Activated T-cell treated with anti-CD3 and anti-CD28 coated beads, Interleukin-2, amount 50 U/mL, for 4 hours (primary cell): ENCODE measurements around the gene CELSR3. TPM values are rescaled to one million over a fixed set of nuclear protein-coding genes. Genes with fewer than 3 reads are reported as not detected.
A peak's percentile ranks its signal among the peaks of the same experiment; 100 is the strongest.

Experiments
- ATAC-seq, 2 donors: fragments of 200-7000 bp; cut with Tn5 transposase; one replicate each; pipeline ENCODE4 v1.10.0; 2021
- DNase-seq: peaks from one replicate; pipeline ENCODE4 v3.0.0-alpha.2; 2020
- H3K27me3 Mint-ChIP-seq: one replicate; pipeline ENCODE4 v1.8.0; 2021; ENCODE audit warnings: low read depth, mixed read lengths
- H3K36me3 Mint-ChIP-seq: one replicate; pipeline ENCODE4 v1.8.0; 2022; ENCODE audit warnings: mixed read lengths; ENCODE audit not compliant: insufficient read depth
- H3K4me1 Mint-ChIP-seq: one replicate; pipeline ENCODE4 v1.8.0; 2021; ENCODE audit warnings: low read depth, mixed read lengths
- H3K4me3 Mint-ChIP-seq: one replicate; pipeline ENCODE4 v1.8.0; 2021; ENCODE audit warnings: mild to moderate bottlenecking, moderate library complexity, mixed read lengths
- H3K9me3 Mint-ChIP-seq: one replicate; pipeline ENCODE4 v1.8.0; 2021; ENCODE audit warnings: mixed read lengths
- total RNA-seq, 3 donors: library from RNA; stranded (reverse); gene quantifications; one replicate each; pipeline ENCODE4 v1.2.1, GENCODE V29; 2021

The CELSR3 gene
- total RNA-seq, result 10 to 100 TPM; 11.0 to 15.0 (median 12.3) TPM

- no peaks in the 10 kb centered on the region for H3K36me3 Mint-ChIP-seq
- peak within 1 kb of the TSS; percentile 80 for H3K4me3 Mint-ChIP-seq
- peak; percentile 21 to 29 for ATAC-seq
- H3K4me1 Mint-ChIP-seq, result peaks cover 19% of the 10 kb centered on the region
- peak; percentile 31 for DNase-seq
- H3K27me3 Mint-ChIP-seq, result peaks cover 25% of the 10 kb centered on the region
- H3K9me3 Mint-ChIP-seq, result no peaks in the 10 kb centered on the region
Measured at GRCh38 chr3:48662753-48663488, at the start of gene CELSR3. CELSR3 (minus strand) TSS chr3:48662886; CDS start chr3:48662634, 252 bp downstream.

GRCh38 chr3:48711727-48712126 lies 49.0 kb upstream of the CELSR3 start:
- Mint-ChIP-seq H3K4me3 (no peak overlapping the region), H3K4me1 (peaks cover 63% of the 10 kb centered on the region), H3K27me3 (no peaks in the 10 kb centered on the region), H3K36me3 (peaks cover 19% of the 10 kb centered on the region), H3K9me3 (no peaks in the 10 kb centered on the region)
- DNase-seq, result no peak
- peak in 1 of 2 donors; percentile 10 for ATAC-seq

GRCh38 chr3:48709051-48709461 lies 46.4 kb upstream of the CELSR3 start:
- Mint-ChIP-seq H3K9me3 (no peaks in the 10 kb centered on the region), H3K27me3 (no peaks in the 10 kb centered on the region), H3K4me3 (no peak overlapping the region), H3K36me3 (peaks cover 24% of the 10 kb centered on the region), H3K4me1 (peaks cover 48% of the 10 kb centered on the region)
- ATAC-seq (no peak), DNase-seq (no peak)

- Mint-ChIP-seq H3K36me3 (peaks cover 24% of the 10 kb centered on the region), H3K27me3 (no peaks in the 10 kb centered on the region), H3K4me3 (no peak overlapping the region), H3K9me3 (no peaks in the 10 kb centered on the region), H3K4me1 (peaks cover 48% of the 10 kb centered on the region)
- DNase-seq (no peak), ATAC-seq (peak; percentile 71 to 77)
Measured at GRCh38 chr3:48708481-48708889, 45.8 kb upstream of the CELSR3 start.

- Mint-ChIP-seq H3K9me3 (no peaks in the 10 kb centered on the region), H3K36me3 (peaks cover 29% of the 10 kb centered on the region), H3K27me3 (no peaks in the 10 kb centered on the region), H3K4me1 (peaks cover 51% of the 10 kb centered on the region), H3K4me3 (no peak overlapping the region)
- DNase-seq (no peak), ATAC-seq (no peak)
Measured at GRCh38 chr3:48707157-48707556, 44.5 kb upstream of the CELSR3 start.

- Mint-ChIP-seq H3K36me3 (peaks cover 21% of the 10 kb centered on the region), H3K4me3 (no peak overlapping the region), H3K27me3 (no peaks in the 10 kb centered on the region), H3K9me3 (no peaks in the 10 kb centered on the region), H3K4me1 (peaks cover 38% of the 10 kb centered on the region)
- ATAC-seq (no peak), DNase-seq (no peak)
Measured at GRCh38 chr3:48702320-48702920, 39.7 kb upstream of the CELSR3 start.

GRCh38 chr3:48700731-48701405 lies 38.2 kb upstream of the CELSR3 start:
- Mint-ChIP-seq H3K27me3 (no peaks in the 10 kb centered on the region), H3K4me3 (no peak overlapping the region), H3K4me1 (peaks cover 39% of the 10 kb centered on the region), H3K9me3 (no peaks in the 10 kb centered on the region), H3K36me3 (peaks cover 19% of the 10 kb centered on the region)
- DNase-seq (no peak), ATAC-seq (no peak)

GRCh38 chr3:48698891-48699290 lies 36.2 kb upstream of the CELSR3 start:
- no peak overlapping the region for H3K4me3 Mint-ChIP-seq
- H3K36me3 Mint-ChIP-seq, result peaks cover 16% of the 10 kb centered on the region
- no peak for ATAC-seq
- H3K27me3 Mint-ChIP-seq, result no peaks in the 10 kb centered on the region
- peaks cover 35% of the 10 kb centered on the region for H3K4me1 Mint-ChIP-seq
- H3K9me3 Mint-ChIP-seq, result no peaks in the 10 kb centered on the region
- no peak for DNase-seq

GRCh38 chr3:48697952-48698351 lies 35.3 kb upstream of the CELSR3 start:
- Mint-ChIP-seq H3K4me1 (peaks cover 31% of the 10 kb centered on the region), H3K4me3 (no peak overlapping the region), H3K27me3 (no peaks in the 10 kb centered on the region), H3K36me3 (peaks cover 19% of the 10 kb centered on the region), H3K9me3 (no peaks in the 10 kb centered on the region)
- DNase-seq (no peak), ATAC-seq (no peak)

- DNase-seq (no peak), ATAC-seq (no peak)
- H3K4me3 Mint-ChIP-seq, result no peak overlapping the region
- no peaks in the 10 kb centered on the region for H3K27me3 Mint-ChIP-seq
- peaks cover 23% of the 10 kb centered on the region for H3K4me1 Mint-ChIP-seq
- H3K9me3 Mint-ChIP-seq, result no peaks in the 10 kb centered on the region
- peaks cover 16% of the 10 kb centered on the region for H3K36me3 Mint-ChIP-seq
Measured at GRCh38 chr3:48696601-48697000, 33.9 kb upstream of the CELSR3 start.

- Mint-ChIP-seq H3K4me3 (no peak overlapping the region), H3K4me1 (peaks cover 23% of the 10 kb centered on the region), H3K36me3 (peaks cover 16% of the 10 kb centered on the region), H3K27me3 (no peaks in the 10 kb centered on the region), H3K9me3 (no peaks in the 10 kb centered on the region)
- no peak for DNase-seq
- ATAC-seq, result no peak
Measured at GRCh38 chr3:48696156-48696555, 33.5 kb upstream of the CELSR3 start.

- Mint-ChIP-seq H3K4me3 (no peak overlapping the region), H3K36me3 (peaks cover 20% of the 10 kb centered on the region), H3K27me3 (no peaks in the 10 kb centered on the region), H3K9me3 (no peaks in the 10 kb centered on the region), H3K4me1 (peaks cover 20% of the 10 kb centered on the region)
- DNase-seq, result no peak
- ATAC-seq, result no peak
Measured at GRCh38 chr3:48695393-48695753, 32.7 kb upstream of the CELSR3 start.

- no peak for DNase-seq
- H3K27me3 Mint-ChIP-seq, result no peaks in the 10 kb centered on the region
- peaks cover 24% of the 10 kb centered on the region for H3K36me3 Mint-ChIP-seq
- ATAC-seq, result no peak
- H3K4me3 Mint-ChIP-seq, result no peak overlapping the region
- peaks cover 17% of the 10 kb centered on the region for H3K4me1 Mint-ChIP-seq
- no peaks in the 10 kb centered on the region for H3K9me3 Mint-ChIP-seq
Measured at GRCh38 chr3:48694610-48695392, 32.1 kb upstream of the CELSR3 start.

GRCh38 chr3:48693826-48694225 lies 31.1 kb upstream of the CELSR3 start:
- DNase-seq, result no peak
- no peak overlapping the region for H3K4me3 Mint-ChIP-seq
- H3K36me3 Mint-ChIP-seq, result peaks cover 19% of the 10 kb centered on the region
- no peak for ATAC-seq
- peaks cover 11% of the 10 kb centered on the region for H3K4me1 Mint-ChIP-seq
- H3K9me3 Mint-ChIP-seq, result no peaks in the 10 kb centered on the region
- no peaks in the 10 kb centered on the region for H3K27me3 Mint-ChIP-seq
